Transverse colon (tissue), 4 donors: ENCODE measurements around the gene ARHGAP1. TPM values are rescaled to one million over a fixed set of nuclear protein-coding genes. Genes with fewer than 3 reads are reported as not detected.

Experiments used
- DNase-seq: peaks from one replicate; pipeline ENCODE4 v3.0.0-alpha.2; 2019
- H3K27ac ChIP-seq, 4 donors: fragments of 200-600 bp; sonication (generic); 2 replicates each; pipeline ENCODE4 v1.5.1; 2016 to 2018; ENCODE audit warnings: inconsistent platforms in 4 of 4
- H3K27me3 ChIP-seq: fragments of 200-600 bp; sonication (generic); 2 replicates; pipeline ENCODE4 v1.5.1; 2017; ENCODE audit warnings: inconsistent platforms
- H3K36me3 ChIP-seq, 4 donors: fragments of 200-600 bp; sonication (generic); 2 replicates each; pipeline ENCODE4 v1.5.1; 2017 to 2019; ENCODE audit warnings: inconsistent platforms in 4 of 4
- H3K4me1 ChIP-seq, 4 donors: fragments of 200-600 bp; sonication (generic); 2 replicates each; pipeline ENCODE4 v1.5.1; 2017 to 2020; ENCODE audit warnings: inconsistent platforms in 4 of 4
- H3K4me3 ChIP-seq, 4 donors: fragments of 200-600 bp; sonication (generic); 1 replicate in 1 of 4; 2 replicates in 3 of 4; pipeline versions ENCODE4 v1.5.1 to v1.6.1; 2017 to 2019; ENCODE audit warnings: inconsistent platforms in 4 of 4
- H3K9me3 ChIP-seq, 2 donors: fragments of 200-600 bp; sonication (generic); 2 replicates each; pipeline ENCODE4 v1.5.1; 2017 to 2019; ENCODE audit warnings: inconsistent platforms in 2 of 2
- CTCF ChIP-seq, 5 experiments: fragments of 200-600 bp in 3 of 5; fragments of 450-650 bp in 2 of 5; sonication (generic) in 3 of 5; IDR thresholded peaks; 1 replicate in 2 of 5; 2 replicates in 3 of 5; pipeline ENCODE4 v1.5.1; 2016 to 2017; ENCODE audit warnings: antibody characterized with exemption in 5 of 5, inconsistent platforms in 3 of 5, mild to moderate bottlenecking in 2 of 5, moderate library complexity in 1 of 5
- EP300 ChIP-seq: sonication (generic); formaldehyde crosslinking; IDR thresholded peaks from one replicate; pipeline ENCODE4 v1.6.1; 2017; ENCODE audit warnings: antibody characterized with exemption, low read depth
- POLR2A ChIP-seq: fragments of 450-650 bp; IDR thresholded peaks from one replicate; pipeline ENCODE4 v1.6.1; 2016; ENCODE audit warnings: antibody characterized with exemption, mild to moderate bottlenecking, moderate library complexity
- POLR2AphosphoS5 ChIP-seq, 3 donors: sonication (generic); formaldehyde crosslinking; IDR thresholded peaks; one replicate each; pipeline ENCODE4 v1.6.1; 2016; ENCODE audit warnings: antibody characterized with exemption in 3 of 3
- WGBS, 2 donors: methylation state at CpG; one replicate each; pipeline ENCODE4 v1.1.5; 2018; ENCODE audit warnings: low coverage in 1 of 2; 5-methylcytosine and 5-hydroxymethylcytosine counted together
- in situ Hi-C, 4 donors: fragments of 200-750 bp; cut with MboI; loops; one replicate each; pipeline versions ENCODE4 v1.15.0 to v1.15.1; 2017; ENCODE audit warnings: low sequenced_read_pairs in 3 of 4, low pct_ligation_motif_present in 1 of 4, low pct_unique_long_range_greater_than_20kb in 1 of 4
- intact Hi-C: fragments of 100-400 bp; cut with DNase I; formaldehyde crosslinking; loops from one replicate; pipeline ENCODE4 v1.15.1; 2023; ENCODE audit warnings: low total_unique reads
- total RNA-seq, 4 donors: library from RNA; depleted of rRNA; stranded (reverse); fragments of >200 nt; gene quantifications; one replicate each; pipeline ENCODE4 v1.1.0, GENCODE V29; 2016

Gene ARHGAP1
- total RNA-seq, 4 donors from 2014 or later: 48.6 to 69.5 (median 50.9) TPM

GRCh38 chr11:46686886-46687795 lies 13.3 kb downstream of the ARHGAP1 start:
- TF ChIP-seq EP300: no peak
- no peak for TF ChIP-seq POLR2AphosphoS5 (IDR thresholded peaks at IDR 0.05)
- TF ChIP-seq CTCF (IDR thresholded peaks at IDR 0.05): no peak
- TF ChIP-seq POLR2A: no peak
- Histone ChIP-seq H3K9me3 (no peaks in the 10 kb centered on the region), H3K4me1 (peaks cover 0 to 8% (median 1%) of the 10 kb centered on the region in 4 donors), H3K36me3 (peaks cover 0 to 19% (median 9%) of the 10 kb centered on the region in 4 donors), H3K27ac (peak overlapping the region; percentile 16 to 48 (median 26)), H3K4me3 (no peak overlapping the region), H3K27me3 (no peaks in the 10 kb centered on the region)
- no peak for DNase-seq
- in situ Hi-C loops (no loop called here), intact Hi-C loops (no loop called here)
- WGBS, 2 donors: 84 to 100% methylated on average over 1 to 15 of the region's 15 CpGs

GRCh38 chr11:46684367-46684766 lies 16.1 kb downstream of the ARHGAP1 start:
- TF ChIP-seq EP300 (no peak), POLR2A (no peak), CTCF (IDR thresholded peaks at IDR 0.05) (no peak), POLR2AphosphoS5 (IDR thresholded peaks at IDR 0.05) (no peak)
- Histone ChIP-seq H3K36me3 (peaks cover 0 to 45% (median 22%) of the 10 kb centered on the region in 4 donors), H3K27ac (peak overlapping the region in 1 of 4 donors; percentile 13), H3K4me1 (peaks cover 0 to 8% (median 1%) of the 10 kb centered on the region in 4 donors), H3K27me3 (no peaks in the 10 kb centered on the region), H3K4me3 (no peak overlapping the region), H3K9me3 (no peaks in the 10 kb centered on the region)
- in situ Hi-C loops: no loop called here
- intact Hi-C loops: no loop called here
- DNase-seq: no peak
- 59 to 60% methylated on average over 3 of the region's 3 CpGs for WGBS, 2 donors

GRCh38 chr11:46682773-46683752 lies 17.4 kb downstream of the ARHGAP1 start:
- Histone ChIP-seq H3K36me3 (peaks cover 0 to 57% (median 26%) of the 10 kb centered on the region in 4 donors), H3K9me3 (no peaks in the 10 kb centered on the region), H3K27ac (peak overlapping the region in 1 of 4 donors; percentile 37)

More at GRCh38 chr11:46682773-46683752, 17.4 kb downstream of the ARHGAP1 start:
- H3K27me3 ChIP-seq: no peaks in the 10 kb centered on the region
- TF ChIP-seq EP300 (no peak), POLR2A (no peak), CTCF (IDR thresholded peaks at IDR 0.05) (no peak), POLR2AphosphoS5 (IDR thresholded peaks at IDR 0.05) (no peak)
- intact Hi-C loops (no loop called here), in situ Hi-C loops (no loop called here)
- 76 to 96% methylated on average over 3 to 11 of the region's 11 CpGs for WGBS, 2 donors
- peaks cover 0 to 6% (median 1%) of the 10 kb centered on the region in 4 donors for H3K4me1 ChIP-seq
- DNase-seq: no peak
- no peak overlapping the region for H3K4me3 ChIP-seq
